Activated T-helper 1 cell treated with Interleukin-2 at 50 U/mL for 16 hours (primary cell): ENCODE results near the gene SERTAD1.
"Not testable (repeated sequence)": the region's sequence is repeated elsewhere in the genome, so short reads cannot be mapped to it uniquely, and the experiment has no call there.

ENCODE experiments used
- DNase-seq: peaks from one replicate; pipeline ENCODE4 v3.0.0-alpha.2; 2020; ENCODE audit warnings: low read depth

The SERTAD1 gene

DNA sequence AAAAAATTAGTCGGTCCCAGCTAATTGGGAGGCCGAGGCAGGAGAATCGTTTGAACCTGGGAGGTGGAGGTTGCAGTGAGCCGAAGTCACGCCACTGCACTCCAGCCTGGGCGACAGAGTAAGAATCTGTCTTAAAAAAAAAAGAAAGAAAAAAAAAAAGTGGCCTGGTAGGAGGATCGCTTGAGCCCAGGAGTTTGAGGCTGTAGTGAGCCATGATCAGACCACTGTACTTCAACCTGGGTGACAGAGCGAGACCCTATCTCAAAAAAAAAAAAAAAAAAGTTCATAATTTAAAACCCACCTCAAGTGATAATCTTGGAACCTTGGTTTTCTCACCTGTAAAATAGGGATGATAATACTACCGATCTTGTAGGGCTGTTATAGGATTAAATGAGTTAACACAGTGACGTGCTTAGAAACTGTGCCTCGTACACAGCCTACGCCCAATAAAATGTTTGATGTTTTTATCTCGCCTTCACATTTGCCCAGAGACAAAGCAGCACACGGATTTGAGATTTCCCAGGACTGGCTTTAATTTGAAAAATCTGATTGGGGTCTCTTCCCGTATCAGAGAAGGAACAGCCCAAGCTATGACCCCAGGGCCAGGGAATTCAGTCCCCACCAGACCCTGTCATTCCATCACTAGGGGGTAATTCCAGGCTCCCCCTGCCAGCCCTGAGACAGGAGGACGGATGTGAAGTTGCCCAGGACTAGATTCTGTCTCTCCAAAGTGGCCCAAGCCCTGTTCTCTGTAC, 3.6 kb downstream of the SERTAD1 start:
- DNase-seq = no peak

DNA sequence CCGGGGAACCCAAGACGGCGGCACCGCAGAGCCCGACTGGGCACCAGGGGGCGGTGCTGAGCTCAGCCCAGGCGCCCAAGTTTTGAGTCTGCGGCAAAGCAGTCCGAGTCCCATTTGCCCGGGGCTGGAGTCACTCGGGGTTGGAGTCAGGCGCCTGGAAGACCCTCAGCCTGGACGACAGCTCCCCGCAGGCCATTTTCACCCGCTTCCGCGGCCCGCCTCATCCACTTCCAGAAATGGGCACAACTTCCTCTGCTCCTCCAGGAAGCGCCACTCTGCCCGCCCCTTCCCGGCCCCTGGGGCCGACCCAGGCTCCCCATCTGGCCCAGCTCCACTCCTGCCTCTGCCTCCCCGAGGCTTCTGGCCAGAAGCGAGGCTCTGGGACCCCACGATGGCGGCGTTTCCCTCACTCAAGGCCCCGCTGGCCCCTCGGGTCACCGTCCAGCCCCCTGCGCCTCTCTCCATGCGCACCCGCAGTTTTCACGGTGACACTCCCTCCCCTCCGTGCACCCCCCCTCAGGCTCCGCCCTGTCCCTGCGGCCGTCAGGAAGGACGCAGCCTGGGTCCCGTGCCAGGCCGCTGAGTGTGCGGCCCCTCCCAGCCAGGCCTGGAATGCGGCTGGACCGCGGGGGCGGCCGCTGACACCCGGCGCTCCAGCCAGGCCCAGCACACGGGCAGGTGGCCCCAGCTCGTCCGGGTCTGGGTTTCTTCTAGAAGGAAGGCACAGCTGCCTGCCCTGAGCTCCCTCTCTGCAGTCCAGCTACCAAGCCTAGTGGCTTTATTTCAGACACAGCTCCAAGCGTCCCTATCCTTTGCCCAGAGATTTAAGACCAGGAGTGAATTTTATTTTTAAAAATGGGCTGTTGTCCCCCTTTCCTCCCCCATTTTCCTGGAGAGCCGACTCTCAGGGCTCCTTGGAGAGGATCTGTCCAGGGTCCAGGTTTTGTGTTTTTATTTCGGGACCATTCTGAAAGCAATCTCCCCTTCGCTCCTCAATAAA, 4.7 kb downstream of the SERTAD1 start:
- DNase-seq = peak; percentile 58

DNA sequence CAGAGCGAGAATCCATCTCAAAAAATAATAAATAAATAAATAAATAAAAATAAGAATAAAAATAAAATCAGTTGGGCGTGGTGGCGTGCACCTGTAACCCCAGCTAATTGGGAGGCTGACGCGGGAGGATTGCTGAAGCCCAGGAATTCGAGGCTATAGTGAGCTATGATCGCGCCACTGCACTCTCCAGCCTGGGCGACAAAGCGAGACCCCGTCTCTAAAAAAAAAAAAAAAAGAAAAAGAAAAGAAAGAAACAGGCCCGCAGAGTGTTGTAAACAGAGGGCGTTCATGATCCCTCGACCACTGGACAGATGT, 5.4 kb downstream of the SERTAD1 start:
- DNase-seq = no peak

DNA sequence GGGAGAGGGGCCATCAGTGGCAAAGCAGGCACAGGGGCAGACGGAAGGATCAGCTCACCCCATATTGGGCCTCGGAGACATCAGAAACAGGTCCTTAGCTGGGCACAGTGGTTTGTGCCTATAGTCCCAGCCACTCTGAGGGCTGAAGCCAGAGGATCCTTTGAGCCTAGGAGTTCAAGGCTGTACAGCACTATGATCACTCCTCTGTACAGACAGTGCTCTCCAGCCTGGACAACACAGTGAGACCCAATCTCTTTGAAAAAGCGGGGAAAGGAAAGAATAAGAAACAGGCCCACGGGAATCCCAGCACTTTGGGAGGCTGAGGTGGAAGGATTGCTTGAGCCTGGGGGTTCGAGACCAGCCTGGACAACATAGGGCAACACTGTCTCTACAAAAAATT, 6.0 kb downstream of the SERTAD1 start:
- DNase-seq = no peak

DNA sequence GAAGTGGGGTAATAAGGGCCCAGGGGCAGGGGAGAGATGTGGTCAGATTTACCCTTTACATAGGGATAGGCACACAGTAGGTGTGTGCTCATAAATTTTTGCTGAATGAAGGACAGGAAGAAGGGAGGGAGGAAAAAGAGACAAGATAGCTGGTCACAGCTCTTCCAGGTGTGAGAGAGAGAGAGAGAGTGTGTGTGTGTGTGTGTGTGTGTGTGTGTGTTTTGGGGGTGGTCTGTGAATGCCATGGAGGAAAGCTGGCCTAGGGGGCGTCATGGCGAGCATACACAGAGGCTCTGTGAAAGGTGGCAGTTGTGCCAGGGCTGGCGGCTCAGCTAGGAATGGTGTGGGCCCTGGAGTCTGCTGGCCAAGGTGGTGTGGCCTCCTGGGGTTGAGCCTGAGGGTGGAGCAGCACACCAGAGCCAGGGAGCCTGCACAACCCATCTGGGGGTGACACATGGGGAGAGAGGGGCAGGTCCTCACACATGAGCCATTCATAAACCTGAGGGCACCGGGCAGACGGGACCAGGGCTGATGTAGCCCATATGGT, 6.7 kb downstream of the SERTAD1 start:
- DNase-seq = no peak

DNA sequence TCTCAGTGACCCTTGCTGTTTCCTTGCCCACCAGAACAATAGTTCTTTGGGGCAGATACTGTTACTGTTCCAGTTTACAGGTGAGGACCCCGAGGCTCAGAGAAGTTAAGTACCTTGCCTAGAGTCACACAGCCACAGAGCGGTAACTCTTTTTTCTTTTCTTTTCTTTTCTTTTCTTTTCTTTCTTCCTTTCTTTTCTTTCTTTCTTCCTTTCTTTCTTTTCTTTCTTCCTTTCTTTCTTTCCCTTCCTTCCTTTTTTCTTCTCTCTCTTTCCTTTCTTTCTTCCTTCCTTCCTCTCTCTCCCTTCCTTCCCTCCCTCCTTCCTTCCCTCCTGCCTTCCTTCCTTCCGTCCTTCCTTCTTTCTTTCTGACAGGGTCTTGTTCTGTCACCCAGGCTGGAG, 7.8 kb downstream of the SERTAD1 start:
- DNase-seq = no peak

DNA sequence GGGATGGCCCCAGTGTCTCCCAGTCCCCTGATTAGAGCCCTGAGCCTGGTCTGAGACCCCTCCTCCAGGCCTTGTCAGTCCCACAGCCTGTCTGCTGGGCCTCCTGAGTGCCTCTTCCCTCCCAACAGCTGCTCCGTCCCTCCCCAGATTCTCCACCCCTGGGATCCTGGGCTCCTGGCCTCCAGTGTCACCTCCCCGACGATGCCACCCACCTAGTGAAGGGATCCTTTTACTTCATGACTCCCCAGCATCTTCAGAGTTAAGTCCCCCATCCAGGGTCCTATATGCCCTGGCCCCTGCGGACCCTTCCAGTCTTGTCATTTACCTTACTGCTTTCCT, 8.2 kb downstream of the SERTAD1 start:
- DNase-seq = no peak

DNA sequence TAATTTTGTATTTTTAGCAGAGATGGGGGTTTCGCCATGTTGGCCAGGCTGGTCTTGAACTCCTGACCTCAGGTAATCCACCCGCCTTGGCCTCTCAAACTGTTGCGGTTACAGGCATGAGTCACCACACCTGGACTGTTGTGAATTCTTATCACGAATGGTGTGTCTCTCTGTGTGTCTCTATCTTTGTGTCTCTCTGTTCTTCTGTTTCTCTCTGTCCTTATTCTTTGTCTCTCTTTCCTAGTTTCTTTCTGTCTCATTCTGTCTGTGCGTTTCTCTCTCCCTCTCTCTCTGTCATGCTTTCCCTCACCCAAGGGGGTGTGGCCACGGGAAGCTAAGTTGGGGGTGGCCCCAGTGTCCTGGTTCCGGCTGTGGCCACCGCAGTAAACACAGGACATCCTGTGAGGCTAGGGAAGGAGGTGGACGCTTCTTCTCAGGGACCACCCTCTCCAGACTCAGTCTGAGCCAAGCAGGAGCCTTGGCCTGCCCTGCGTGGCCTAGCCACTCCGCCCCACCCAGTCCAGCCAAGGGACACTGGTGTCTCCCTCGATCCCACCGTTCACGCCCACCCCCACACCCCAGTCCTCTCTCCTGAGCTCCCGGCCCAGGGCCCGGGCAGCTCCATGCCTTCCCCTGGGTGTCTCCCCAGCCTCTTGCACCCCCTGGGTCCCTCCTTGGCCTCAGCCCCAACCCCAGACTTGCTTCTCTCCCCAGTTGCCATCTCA, 8.7 kb downstream of the SERTAD1 start:
- no peak for DNase-seq

DNA sequence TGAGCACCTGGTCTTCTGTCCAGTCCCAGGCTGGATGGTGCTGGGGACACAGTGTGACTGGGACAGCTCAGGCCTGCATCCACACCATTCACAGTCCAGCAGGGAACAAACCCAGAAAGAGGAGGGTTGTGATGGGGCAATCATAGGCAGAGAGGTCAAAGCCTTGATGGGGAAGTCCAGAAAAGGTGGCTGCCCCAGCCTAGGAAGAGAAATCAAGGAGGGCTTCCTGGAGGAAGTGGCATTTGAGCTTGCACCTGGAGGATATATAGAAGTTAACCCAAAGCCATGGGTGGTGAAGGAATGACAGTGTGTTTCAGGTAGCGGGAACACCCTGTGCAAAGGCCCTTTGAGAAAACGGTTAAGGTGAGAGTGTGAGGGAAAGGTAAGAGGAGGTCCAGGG, 10.0 kb downstream of the SERTAD1 start:
- no peak for DNase-seq

DNA sequence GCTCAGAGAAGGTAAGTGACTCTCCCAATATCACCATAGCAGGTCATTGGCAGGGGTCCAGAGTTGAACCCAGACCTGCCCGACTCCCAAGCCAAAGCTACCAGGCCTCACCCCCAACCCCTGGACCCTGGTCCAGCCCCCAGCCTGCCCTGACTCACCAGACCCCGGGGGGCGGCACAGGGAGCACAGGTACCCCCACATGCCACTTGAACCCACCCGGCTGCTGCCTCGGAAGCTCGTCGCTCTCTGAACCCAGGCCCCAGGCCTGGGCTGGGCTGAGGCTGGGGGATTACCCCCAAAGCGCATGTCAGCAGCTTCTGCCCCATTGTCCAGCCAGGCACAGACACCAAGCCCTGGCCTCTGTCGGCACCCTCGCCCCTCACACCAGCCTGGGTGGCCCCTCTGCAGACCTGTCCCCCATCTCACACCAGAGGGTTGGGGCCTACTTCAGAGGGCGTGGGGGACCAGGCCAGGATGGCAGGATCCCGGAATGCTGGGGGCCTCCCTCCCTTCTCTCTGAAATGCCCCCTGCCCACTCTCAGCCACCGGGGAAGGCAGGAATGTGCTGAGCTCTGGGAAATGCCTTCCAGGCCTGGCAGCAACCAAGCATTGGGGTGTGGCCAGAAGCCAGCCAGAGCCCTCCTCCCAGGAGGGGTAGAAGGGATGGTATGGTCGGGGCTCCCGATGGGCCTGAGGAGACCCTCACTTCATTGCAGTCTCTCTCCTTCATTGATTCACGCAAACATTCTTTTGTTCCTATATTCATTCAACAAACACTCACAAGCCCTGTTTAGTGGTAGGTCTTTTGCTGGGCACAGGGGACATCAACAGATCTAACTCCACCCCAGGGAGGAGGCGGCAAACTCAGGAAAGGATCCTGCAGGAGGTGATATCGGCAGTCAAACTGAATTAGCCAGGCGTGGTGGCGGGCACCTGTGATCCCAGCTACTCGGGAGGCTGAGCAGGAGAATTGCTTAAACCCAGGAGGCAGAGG, 11.0 kb downstream of the SERTAD1 start:
- no peak for DNase-seq

DNA sequence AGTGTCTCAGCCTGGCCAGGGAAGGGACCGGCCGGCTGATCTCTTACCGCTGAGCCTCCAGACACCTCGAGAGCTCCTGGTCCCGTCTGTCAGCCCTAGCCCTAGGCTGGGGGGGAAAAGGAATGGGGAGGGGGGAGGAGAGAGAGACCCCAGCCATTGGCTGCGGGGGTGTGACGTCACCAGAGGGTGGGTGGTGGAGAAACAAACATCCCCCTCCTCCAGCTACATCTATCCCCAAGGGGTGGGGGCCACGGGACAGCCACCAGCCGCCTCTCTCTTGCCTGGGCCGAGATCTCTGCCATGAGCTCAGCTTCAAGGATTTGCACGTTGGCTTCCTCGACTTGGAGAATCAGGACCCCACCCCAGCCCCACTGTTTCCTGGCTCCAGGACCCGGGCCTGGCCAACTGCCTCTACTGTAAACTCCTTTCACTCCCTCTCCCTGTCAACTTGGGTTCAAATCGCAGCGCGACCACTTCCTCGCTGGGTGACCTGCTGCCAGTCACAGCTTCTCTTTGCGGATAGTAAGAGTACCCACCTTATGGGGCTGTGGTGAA, 12.4 kb downstream of the SERTAD1 start, which contains the start of gene PRX:
Gene PRX (minus strand): TSS at position 88 of the 555 bp plus-strand sequence. CDS start 5,446 bp downstream, outside the sequence.
- DNase-seq = no peak

DNA sequence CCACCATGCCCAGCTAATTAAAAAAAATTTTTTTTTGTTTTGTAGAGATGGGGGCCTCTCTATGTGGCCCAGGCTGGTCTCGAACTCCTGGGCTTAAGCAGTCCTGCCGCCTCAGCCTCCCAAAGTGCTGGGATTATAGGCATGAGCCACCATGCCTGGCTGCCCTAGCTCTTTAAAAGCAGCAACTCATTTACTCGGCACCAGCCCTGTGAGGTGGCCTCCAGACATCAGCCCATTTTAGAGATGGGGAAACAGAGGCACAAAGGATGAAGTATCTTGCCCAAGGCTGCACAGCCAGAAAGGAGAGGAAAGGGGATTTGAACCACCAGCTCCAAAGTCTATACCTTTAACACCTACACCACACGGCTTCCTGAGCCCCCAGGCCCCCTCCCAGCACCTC, 12.9 kb downstream of the SERTAD1 start:
- DNase-seq = no peak

DNA sequence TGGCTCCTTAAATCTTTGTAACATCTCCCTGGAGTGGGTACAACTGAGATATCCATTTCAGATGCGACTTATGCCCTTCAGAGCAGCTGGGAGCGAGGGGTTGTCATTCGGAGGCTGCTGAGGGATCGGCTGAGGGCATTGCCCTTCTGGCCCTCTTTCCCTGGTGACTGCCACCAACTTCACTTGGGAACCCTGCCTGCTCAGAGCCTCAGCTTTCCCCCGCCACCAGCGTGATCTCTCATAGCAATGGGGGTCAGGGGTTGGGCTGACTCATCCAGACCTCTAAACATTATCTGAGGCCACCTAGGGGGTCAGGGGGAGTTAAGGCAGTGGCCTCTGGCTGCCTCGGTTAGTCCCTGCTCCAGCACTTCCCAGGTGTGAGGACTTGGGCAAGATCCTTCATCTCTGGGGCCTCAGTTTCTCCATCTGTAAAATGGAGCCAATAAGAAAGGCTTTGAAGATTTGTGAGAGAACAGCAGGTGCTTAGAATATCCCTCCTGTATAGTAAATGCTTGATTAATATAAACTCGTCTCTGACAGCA, 13.8 kb downstream of the SERTAD1 start:
- no peak for DNase-seq

DNA sequence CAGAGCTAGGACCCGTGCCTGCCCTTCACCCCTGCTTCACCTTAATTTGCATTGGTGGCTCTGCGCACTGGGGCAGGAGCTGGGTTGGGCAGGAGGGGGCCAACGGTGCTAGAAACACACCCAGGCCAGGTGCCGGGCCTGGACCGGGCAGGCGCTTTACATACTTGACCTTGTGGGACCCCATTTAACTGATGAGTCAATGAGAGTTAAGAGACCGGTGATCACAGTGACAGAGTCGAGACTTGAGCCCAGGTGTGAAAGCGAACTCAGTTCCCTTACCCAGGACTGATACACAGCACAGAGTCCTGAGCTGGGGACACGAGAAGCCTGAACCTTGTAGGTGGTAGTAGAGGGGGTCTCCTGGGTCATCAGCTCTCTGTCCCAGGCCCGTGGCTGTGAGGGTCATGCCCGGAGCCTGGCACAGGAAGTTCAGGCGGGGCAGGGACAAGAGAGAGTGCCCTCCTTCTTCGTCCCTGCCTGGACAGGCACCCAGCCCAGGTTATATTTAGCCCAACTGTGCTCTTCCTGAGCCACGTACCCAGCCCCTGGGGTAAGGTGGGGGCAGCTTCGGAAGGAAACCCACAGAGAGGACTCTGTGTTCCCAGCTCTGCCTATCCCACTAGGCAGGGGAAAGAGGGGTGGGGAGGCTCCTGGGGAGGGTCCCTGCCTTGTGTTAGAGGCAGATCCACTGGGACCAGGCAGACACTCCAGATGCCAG, 14.5 kb downstream of the SERTAD1 start:
- no peak for DNase-seq

DNA sequence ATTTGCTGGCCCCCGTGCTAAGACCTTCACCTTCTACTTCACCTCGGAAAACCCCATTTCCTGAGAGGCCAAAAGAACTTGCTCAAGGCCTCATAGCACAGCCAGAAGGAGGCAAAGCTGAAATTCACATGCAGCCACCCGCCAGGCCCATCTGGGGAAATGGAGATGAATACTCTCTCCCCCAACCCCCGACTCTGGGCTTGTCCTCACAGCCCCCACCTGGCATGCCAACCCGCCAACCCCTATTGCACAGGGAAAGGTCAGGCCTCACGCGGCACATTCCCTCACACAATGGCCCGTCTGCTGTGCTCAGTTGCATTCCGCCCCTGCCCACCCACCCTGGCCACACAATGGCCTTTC, 15.8 kb downstream of the SERTAD1 start:
- no peak for DNase-seq

DNA sequence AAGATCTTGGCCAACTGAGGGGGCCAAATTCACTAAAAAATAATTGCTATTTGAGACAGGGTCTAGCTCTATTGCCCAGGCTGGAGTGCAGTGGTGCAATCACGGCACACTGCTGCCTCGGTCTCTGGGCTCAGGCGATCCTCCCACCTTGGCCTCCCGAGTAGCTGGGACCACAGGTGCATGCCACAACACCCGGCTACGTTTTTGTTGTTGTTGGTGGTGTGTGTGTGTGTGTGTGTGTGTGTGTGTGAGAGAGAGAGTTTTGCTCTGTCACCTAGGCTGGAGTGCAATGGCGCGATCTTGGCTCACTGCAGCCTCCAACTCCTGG, 17.2 kb downstream of the SERTAD1 start:
- DNase-seq = not testable (repeated sequence)

DNA sequence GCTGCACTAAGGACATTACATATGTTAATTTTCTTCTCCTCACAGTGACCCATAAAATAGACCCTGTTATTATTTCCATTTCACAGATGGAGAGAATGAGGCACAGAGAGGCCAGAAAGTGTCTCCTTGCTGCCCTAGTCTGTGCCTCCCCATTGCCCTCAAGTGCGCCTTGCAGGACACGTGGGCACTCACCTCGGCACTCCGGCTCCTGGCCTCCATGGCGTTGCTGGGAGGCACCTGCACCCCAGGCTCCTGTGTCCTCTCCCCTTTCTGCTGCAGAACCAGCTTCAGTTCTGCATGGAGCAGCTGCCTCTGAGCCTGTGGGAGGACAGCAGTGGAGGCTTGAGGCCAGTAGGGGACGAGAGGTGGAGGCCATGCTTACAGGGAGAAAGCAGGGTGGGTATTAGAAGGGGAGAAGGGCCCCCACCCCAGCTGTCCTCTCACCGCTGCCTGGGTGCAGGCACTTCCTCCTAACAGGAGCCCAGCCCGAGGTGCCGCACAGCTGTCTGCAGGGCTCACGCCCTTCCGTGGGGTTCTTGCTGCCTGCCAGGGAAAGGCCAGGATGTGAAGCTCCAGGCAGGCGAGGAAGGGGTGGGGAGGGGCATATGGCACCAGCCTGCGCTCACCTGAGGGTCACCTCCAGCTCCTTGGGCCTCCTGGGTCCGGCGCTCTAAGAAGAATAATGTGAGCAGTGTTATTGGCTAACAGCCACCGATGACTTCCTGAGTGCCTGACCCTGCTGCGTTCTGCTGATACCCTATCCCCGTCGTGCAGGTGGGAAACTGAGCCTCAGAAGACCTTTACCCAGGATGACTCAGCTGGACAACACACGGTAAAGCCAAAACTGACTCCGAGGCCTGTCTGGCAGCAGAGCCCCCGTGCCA, 17.8 kb downstream of the SERTAD1 start:
- DNase-seq = no peak

DNA sequence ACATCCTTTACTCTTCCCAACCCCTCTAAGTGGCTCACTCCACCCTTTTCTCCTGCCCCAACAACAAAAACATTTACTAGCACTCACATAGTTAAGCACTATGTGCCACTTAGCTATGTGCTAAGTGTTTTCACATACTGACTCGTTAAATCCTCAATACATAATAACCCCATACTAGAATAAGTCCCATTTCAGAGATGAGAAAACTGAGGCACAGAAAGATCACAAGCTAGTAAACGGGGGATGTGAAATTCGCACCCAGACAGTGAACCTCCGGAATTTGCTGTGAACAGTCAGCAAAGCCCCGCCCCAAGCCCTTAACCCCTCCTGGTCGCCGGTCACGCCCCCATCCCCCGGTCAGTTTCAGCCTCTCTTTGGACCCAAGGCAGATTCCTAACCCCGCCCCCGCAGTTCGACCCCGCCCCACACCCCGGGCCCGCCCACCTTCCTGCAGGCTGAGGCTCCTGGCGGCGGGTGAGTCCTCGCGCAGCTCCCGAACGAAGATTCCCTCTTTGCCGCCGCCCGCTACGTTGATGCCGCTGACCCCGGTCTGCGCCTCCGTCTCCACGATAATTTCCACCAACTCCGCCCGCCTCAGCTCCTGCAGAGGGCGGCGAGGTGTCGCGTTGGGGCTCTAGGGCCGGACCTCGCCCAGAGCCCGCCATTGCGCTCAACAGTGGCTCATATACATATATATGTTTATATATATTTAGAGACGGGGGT, 22.4 kb downstream of the SERTAD1 start:
- DNase-seq = peak; percentile 54
